HAP-1 (cell line): ENCODE data around the gene ZNF132.
"Not testable (repeated sequence)": the region's sequence is repeated elsewhere in the genome, so short reads cannot be mapped to it uniquely, and the experiment has no call there.

Experiments used
- DNase-seq, 2 experiments: peaks; one replicate each; pipeline ENCODE4 v3.0.0-alpha.2; 2016 to 2020; ENCODE audit warnings: low spot score in 2 of 2
- H3K27me3 ChIP-seq: fragments of 250-450 bp; sonication (Bioruptor Pico); 2 replicates; pipeline ENCODE4 v1.5.1; 2020; ENCODE audit warnings: low read depth, mild to moderate bottlenecking, moderate library complexity
- H3K36me3 ChIP-seq: fragments of 250-450 bp; sonication (Bioruptor Pico); replicated peaks from 2 replicates; pipeline ENCODE4 v1.5.1; 2020; ENCODE audit warnings: mild to moderate bottlenecking
- H3K4me1 ChIP-seq: fragments of 250-450 bp; sonication (Bioruptor Pico); 2 replicates; pipeline ENCODE4 v1.5.1; 2020; ENCODE audit warnings: mild to moderate bottlenecking
- H3K4me3 ChIP-seq: fragments of 250-450 bp; sonication (Bioruptor Pico); 2 replicates; pipeline ENCODE4 v1.5.1; 2020; ENCODE audit warnings: mild to moderate bottlenecking, moderate library complexity
- H3K9me3 ChIP-seq: fragments of 250-450 bp; sonication (Bioruptor Pico); 2 replicates; pipeline ENCODE4 v1.5.1; 2020; ENCODE audit warnings: mild to moderate bottlenecking, moderate library complexity
- in situ Hi-C: fragments of 300-500 bp; cut with MboI; formaldehyde crosslinking; loops from 3 replicates; pipeline ENCODE4 v1.14.3; 2020; ENCODE audit warnings: low sequenced_read_pairs, inconsistent platforms, mixed read lengths

Gene ZNF132

GRCh38 chr19:58474997-58475713 lies 35.2 kb upstream of the ZNF132 start:
- in situ Hi-C loops: no loop called here
- no peak for DNase-seq

DNA sequence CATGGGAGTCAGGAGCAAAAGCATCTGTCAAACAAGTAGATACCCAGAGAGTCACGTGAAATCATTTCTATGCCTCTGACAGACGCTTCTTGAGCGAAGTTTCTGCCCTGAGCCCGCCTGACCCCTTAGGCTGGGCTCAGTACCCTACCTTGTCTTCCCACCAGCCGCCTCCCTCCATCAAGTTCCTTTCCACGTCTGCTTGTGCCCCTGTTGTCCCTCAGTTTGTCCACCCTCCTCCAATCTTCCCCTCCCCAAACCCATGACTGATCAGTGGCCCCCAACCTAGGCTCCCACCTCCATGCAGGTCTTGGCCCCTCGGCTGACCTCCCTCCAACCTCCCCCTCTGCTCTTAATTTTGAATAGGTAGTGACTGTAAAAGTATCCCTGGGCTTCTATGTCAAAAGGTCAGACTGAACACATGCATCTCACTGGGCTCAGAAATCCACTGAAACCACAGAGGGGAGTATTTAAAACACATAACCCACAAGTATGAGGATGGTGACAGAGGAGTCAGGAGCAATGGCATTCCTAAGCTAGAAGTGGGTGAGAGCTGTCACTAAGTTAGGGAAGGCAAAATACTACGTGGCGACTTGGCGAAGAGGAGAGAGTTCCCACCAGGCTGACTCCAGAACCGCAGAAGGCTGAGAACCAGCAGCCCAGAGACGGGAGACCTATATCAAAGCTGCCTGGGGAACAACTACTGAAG lies 34.5 kb upstream of the ZNF132 start:
- Histone ChIP-seq H3K36me3 (peaks cover 17% of the 10 kb centered on the region), H3K27me3 (no peaks in the 10 kb centered on the region), H3K9me3 (no peaks in the 10 kb centered on the region), H3K4me3 (no peak overlapping the region), H3K4me1 (peaks cover 9% of the 10 kb centered on the region)
- DNase-seq: no peak
- in situ Hi-C loops: no loop called here

More at GRCh38 chr19:58474997-58475713, 35.2 kb upstream of the ZNF132 start:
- peaks cover 17% of the 10 kb centered on the region for H3K36me3 ChIP-seq
- H3K4me1 ChIP-seq: peaks cover 9% of the 10 kb centered on the region
- peak overlapping the region; percentile 48 for H3K4me3 ChIP-seq
- no peaks in the 10 kb centered on the region for H3K27me3 ChIP-seq
- H3K9me3 ChIP-seq: no peaks in the 10 kb centered on the region

DNA sequence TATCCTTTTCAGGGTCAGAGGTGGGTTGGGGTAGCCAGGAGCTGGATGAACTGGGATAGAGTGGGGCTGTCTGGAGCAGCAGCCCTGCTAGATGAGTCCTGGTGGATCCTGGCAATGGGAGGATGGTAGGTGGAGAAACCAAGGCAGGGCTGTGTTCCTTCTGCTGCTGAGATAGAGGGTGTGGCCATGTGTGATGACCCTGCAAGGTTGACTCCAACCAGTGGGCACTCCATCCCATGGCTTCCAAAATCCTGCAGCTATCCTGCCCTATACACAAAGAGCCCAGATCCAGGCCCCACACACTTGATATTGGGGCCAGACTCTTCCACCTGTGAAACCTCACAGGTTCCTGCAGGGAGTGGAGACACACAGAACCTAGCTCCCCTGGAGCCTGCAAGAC lies 33.8 kb upstream of the ZNF132 start:
- Histone ChIP-seq H3K4me3 (no peak overlapping the region), H3K27me3 (no peaks in the 10 kb centered on the region), H3K4me1 (peaks cover 9% of the 10 kb centered on the region), H3K9me3 (no peaks in the 10 kb centered on the region), H3K36me3 (peaks cover 17% of the 10 kb centered on the region)
- DNase-seq: no peak
- in situ Hi-C loops: no loop called here

DNA sequence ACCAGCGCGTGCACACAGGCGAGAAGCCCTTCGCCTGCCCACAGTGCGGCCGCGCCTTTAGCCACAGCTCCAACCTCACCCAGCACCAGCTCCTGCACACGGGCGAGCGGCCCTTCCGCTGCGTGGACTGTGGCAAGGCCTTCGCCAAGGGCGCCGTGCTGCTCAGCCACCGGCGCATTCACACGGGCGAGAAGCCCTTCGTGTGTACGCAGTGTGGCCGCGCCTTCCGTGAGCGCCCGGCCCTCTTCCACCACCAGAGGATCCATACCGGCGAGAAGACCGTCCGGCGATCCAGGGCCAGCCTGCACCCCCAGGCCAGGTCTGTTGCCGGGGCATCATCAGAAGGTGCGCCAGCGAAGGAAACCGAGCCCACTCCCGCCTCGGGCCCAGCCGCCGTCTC lies 31.8 kb upstream of the ZNF132 start:
- in situ Hi-C loops: no loop called here
- Histone ChIP-seq H3K36me3 (peaks cover 17% of the 10 kb centered on the region), H3K9me3 (no peaks in the 10 kb centered on the region), H3K27me3 (no peaks in the 10 kb centered on the region), H3K4me3 (no peak overlapping the region), H3K4me1 (peaks cover 14% of the 10 kb centered on the region)
- no peak for DNase-seq

GRCh38 chr19:58470837-58471543 lies 31.0 kb upstream of the ZNF132 start:
- DNase-seq, H3K4me3 ChIP-seq, H3K9me3 ChIP-seq, H3K27me3 ChIP-seq, in situ Hi-C loops: not testable (repeated sequence)
- peaks cover 13% of the 10 kb centered on the region for H3K4me1 ChIP-seq
- H3K36me3 ChIP-seq: peaks cover 17% of the 10 kb centered on the region

- H3K27me3 ChIP-seq: no peaks in the 10 kb centered on the region
- H3K4me1 ChIP-seq: peaks cover 10% of the 10 kb centered on the region
- no peak overlapping the region for H3K4me3 ChIP-seq
- H3K9me3 ChIP-seq: no peaks in the 10 kb centered on the region
- peaks cover 17% of the 10 kb centered on the region for H3K36me3 ChIP-seq
- in situ Hi-C loops: no loop called here
- DNase-seq: no peak
Measured at GRCh38 chr19:58469241-58470013, 29.5 kb upstream of the ZNF132 start.

GRCh38 chr19:58468216-58468839 lies 28.4 kb upstream of the ZNF132 start:
- H3K9me3 ChIP-seq: no peaks in the 10 kb centered on the region
- no peaks in the 10 kb centered on the region for H3K27me3 ChIP-seq
- H3K4me3 ChIP-seq: peak overlapping the region; percentile 78
- H3K36me3 ChIP-seq: peaks cover 14% of the 10 kb centered on the region
- DNase-seq: no peak
- in situ Hi-C loops: no loop called here
- peaks cover 10% of the 10 kb centered on the region for H3K4me1 ChIP-seq

DNA sequence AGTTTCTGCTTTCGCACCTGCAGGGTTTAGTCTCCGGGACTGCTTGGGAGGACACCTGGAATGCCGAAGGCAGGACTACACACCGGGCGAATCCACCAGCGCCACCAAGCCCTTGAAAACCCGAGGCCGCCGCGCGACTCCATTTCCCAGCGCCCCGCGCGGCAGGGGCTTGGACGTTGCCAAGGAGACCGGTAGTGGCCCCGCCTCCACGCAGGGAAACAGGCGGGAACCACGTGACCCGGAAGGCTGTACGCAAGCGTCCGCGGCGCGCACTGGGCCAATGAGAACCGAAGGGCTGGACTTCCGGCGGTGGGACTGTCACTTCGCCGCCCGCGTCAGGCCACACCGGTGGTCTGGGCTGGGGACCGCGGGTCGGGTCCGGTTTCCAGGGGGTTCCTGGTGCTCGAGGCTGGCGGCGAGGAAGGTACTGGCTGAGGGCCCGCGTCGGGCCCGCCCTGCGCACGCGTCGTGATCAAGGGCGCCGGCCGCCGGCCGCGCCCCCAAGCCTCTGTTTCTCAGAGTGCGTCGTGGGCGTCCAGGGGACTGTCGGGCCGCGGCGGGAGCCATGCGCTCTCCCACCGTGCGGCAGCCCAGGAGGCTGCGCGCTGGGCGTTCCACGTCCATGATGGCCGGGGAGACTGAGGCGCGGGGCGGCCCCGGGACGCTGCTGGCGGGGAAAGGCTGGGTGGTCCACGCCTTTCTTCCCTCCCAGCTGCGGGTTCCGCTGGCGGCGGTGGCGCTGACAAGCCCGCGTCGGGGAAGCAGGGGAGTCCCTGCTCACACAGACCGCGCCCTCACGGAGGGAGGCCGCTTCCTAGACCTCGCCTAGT lies 27.0 kb upstream of the ZNF132 start, which contains the start of gene ZNF324:
Gene ZNF324 (plus strand): TSS at position 321 of the 830 bp plus-strand sequence. CDS start 2,106 bp downstream, outside the sequence.
- Histone ChIP-seq H3K27me3 (no peaks in the 10 kb centered on the region), H3K4me1 (peaks cover 10% of the 10 kb centered on the region), H3K36me3 (peaks cover 5% of the 10 kb centered on the region), H3K4me3 (peak within 1 kb of the TSS; percentile 78), H3K9me3 (no peaks in the 10 kb centered on the region)
- peak; percentile 95 to 99 for DNase-seq
- in situ Hi-C loops: no loop called here

DNA sequence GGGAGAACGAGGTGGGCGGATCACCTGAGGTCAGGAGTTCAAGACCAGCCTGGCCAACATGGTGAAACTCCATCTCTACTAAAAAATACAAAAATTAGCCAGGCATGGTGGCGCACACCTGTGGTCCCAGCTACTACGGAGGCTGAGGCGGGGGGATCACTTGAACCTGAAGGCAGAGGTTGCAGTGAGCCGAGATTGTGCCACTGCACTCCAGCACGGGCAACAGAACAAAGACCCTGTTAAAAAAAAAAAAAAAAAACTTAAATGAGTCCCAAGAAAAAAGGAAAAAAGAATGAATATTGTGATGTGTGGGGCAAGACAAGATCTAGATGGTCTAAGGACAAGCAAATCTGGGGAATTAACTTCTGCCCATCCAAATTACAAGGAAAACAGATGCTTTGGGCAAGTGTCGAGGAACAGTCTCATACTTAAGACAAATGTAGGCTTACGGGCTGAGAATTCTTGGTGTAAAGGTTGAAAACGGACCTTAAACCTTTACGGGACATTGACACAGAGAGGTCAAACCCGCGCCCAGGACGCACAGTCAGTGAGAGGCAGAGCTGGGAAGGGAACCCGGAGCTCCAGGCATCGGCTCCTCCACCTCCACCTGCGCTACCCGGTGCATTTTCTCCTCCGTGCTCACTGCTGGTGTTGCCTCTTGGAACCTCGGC lies 26.3 kb upstream of the ZNF132 start:
- no peaks in the 10 kb centered on the region for H3K27me3 ChIP-seq
- peaks cover 14% of the 10 kb centered on the region for H3K4me1 ChIP-seq
- DNase-seq: no peak
- no peaks in the 10 kb centered on the region; the same call in 1 of the 2 replicates for H3K36me3 ChIP-seq
- H3K9me3 ChIP-seq: no peaks in the 10 kb centered on the region
- peak overlapping the region; percentile 78 for H3K4me3 ChIP-seq
- in situ Hi-C loops: no loop called here

- peaks cover 6% of the 10 kb centered on the region; the same call in 1 of the 2 replicates for H3K36me3 ChIP-seq
- H3K27me3 ChIP-seq: no peaks in the 10 kb centered on the region
- no peaks in the 10 kb centered on the region; the same call in 1 of the 2 replicates for H3K9me3 ChIP-seq
- in situ Hi-C loops: no loop called here
- DNase-seq: no peak
- no peak overlapping the region for H3K4me3 ChIP-seq
- peaks cover 13% of the 10 kb centered on the region for H3K4me1 ChIP-seq
Measured at GRCh38 chr19:58460039-58460438, 20.1 kb upstream of the ZNF132 start.

DNA sequence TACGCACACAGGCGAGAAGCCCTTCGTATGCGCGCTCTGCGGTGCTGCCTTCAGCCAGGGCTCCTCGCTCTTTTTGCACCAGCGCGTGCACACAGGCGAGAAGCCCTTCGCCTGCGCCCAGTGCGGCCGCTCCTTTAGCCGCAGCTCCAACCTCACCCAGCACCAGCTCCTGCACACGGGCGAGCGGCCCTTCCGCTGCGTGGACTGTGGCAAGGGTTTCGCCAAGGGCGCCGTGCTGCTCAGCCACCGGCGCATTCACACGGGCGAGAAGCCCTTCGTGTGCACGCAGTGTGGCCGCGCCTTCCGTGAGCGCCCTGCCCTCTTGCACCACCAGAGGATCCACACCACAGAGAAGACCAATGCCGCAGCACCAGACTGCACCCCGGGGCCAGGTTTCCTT lies 16.2 kb upstream of the ZNF132 start:
- H3K4me1 ChIP-seq: peaks cover 7% of the 10 kb centered on the region
- peaks cover 6% of the 10 kb centered on the region; the same call in 1 of the 2 replicates for H3K36me3 ChIP-seq

DNA sequence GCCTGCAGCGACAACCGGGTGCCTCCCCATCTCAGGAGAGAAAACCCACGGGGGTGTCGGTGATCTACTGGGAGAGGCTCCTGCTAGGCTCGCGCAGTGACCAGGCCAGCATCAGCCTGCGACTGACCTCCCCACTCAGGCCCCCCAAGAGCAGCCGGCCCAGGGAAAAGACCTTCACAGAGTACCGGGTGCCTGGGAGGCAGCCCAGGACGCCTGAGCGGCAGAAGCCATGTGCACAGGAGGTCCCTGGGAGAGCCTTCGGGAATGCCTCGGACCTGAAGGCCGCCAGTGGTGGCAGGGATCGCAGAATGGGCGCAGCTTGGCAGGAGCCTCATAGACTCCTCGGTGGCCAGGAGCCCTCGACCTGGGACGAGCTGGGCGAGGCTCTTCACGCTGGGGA lies 15.4 kb upstream of the ZNF132 start:
- Histone ChIP-seq H3K4me3 (no peak overlapping the region), H3K9me3 (no peaks in the 10 kb centered on the region; the same call in 1 of the 2 replicates), H3K27me3 (no peaks in the 10 kb centered on the region), H3K4me1 (peaks cover 3% of the 10 kb centered on the region; the same call in 1 of the 2 replicates), H3K36me3 (peaks cover 6% of the 10 kb centered on the region; the same call in 1 of the 2 replicates)
- DNase-seq: no peak
- in situ Hi-C loops: no loop called here

More for the DNA sequence above, 16.2 kb upstream of the ZNF132 start:
- no peak for DNase-seq
- no peaks in the 10 kb centered on the region; the same call in 1 of the 2 replicates for H3K9me3 ChIP-seq
- in situ Hi-C loops: no loop called here
- no peaks in the 10 kb centered on the region for H3K27me3 ChIP-seq
- H3K4me3 ChIP-seq: no peak overlapping the region
